Mammary epithelial cell (primary cell): ENCODE data around the gene CHMP3.

Experiments
- CTCF ChIP-seq, 2 donors: IDR thresholded peaks in 1 of 2; conservative IDR thresholded peaks in 1 of 2; 2 replicates each; pipeline ENCODE4 v1.5.1; 2011 to 2012; ENCODE audit warnings: inconsistent platforms in 2 of 2, low read length in 2 of 2, mild to moderate bottlenecking in 2 of 2, control low read depth in 1 of 2, low read depth in 1 of 2; ENCODE audit not compliant: insufficient read depth in 1 of 2; ENCODE audit errors: extremely low read depth in 1 of 2
- EZH2 ChIP-seq: IDR thresholded peaks from 2 replicates; pipeline ENCODE4 v1.6.1; 2012; ENCODE audit warnings: low read length, inconsistent platforms, borderline replicate concordance

GRCh38 chr2:86562922-86563649 lies at the start of gene CHMP3:
- TF ChIP-seq CTCF (conservative IDR thresholded peaks at IDR 0.05 in 1 of 2, IDR thresholded peaks at IDR 0.05 in 1 of 2; ENCODE audit: extremely low read depth in 1 of 2, insufficient read depth in 1 of 2, low read depth in 1 of 2, low read length in 2 of 2) (no peak), EZH2 (no peak)
